ENCODE data around the gene GNAQ.

The GNAQ gene

GRCh38 chr9:77965445-77966123, 66.0 kb downstream of the GNAQ start:
- no peak for DNase-seq

- no peak for DNase-seq
Observed at GRCh38 chr9:77964258-77964657, 67.4 kb downstream of the GNAQ start.

GRCh38 chr9:77961541-77961940, 70.1 kb downstream of the GNAQ start:
- no peak for DNase-seq

- DNase-seq, result no peak
Observed at GRCh38 chr9:77960356-77961153, 71.1 kb downstream of the GNAQ start.

- no peak for DNase-seq
Observed at GRCh38 chr9:77959803-77960202, 71.8 kb downstream of the GNAQ start.

- DNase-seq, result no peak
Observed at GRCh38 chr9:77957652-77958051, 74.0 kb downstream of the GNAQ start.

GRCh38 chr9:77956555-77956954, 75.1 kb downstream of the GNAQ start:
- no peak for DNase-seq

- no peak for DNase-seq
Observed at GRCh38 chr9:77954666-77955015, 77.0 kb downstream of the GNAQ start.

GRCh38 chr9:77954013-77954665, 77.5 kb downstream of the GNAQ start:
- DNase-seq, result no peak

- DNase-seq, result no peak
Observed at GRCh38 chr9:77953590-77953989, 78.0 kb downstream of the GNAQ start.

GRCh38 chr9:77952635-77953328, 78.8 kb downstream of the GNAQ start:
- no peak for DNase-seq

GRCh38 chr9:77951369-77951768, 80.2 kb downstream of the GNAQ start:
- DNase-seq, result no peak

GRCh38 chr9:77949751-77950436, 81.7 kb downstream of the GNAQ start:
- no peak for DNase-seq

GRCh38 chr9:77947651-77948050, 84.0 kb downstream of the GNAQ start:
- no peak for DNase-seq

- no peak for DNase-seq
Observed at GRCh38 chr9:77946969-77947620, 84.5 kb downstream of the GNAQ start.

- no peak for DNase-seq
Observed at GRCh38 chr9:77946296-77946695, 85.3 kb downstream of the GNAQ start.

GRCh38 chr9:77945798-77946197, 85.8 kb downstream of the GNAQ start:
- DNase-seq, result no peak

- DNase-seq, result no peak
Observed at GRCh38 chr9:77944556-77945243, 86.9 kb downstream of the GNAQ start.

- DNase-seq, result no peak
Observed at GRCh38 chr9:77943057-77943456, 88.6 kb downstream of the GNAQ start.

- no peak for DNase-seq
Observed at GRCh38 chr9:77939149-77939668, 92.4 kb downstream of the GNAQ start.

GRCh38 chr9:77938163-77938562, 93.4 kb downstream of the GNAQ start:
- DNase-seq, result no peak
